ENCODE results near the gene CD82.

The CD82 gene

DNA sequence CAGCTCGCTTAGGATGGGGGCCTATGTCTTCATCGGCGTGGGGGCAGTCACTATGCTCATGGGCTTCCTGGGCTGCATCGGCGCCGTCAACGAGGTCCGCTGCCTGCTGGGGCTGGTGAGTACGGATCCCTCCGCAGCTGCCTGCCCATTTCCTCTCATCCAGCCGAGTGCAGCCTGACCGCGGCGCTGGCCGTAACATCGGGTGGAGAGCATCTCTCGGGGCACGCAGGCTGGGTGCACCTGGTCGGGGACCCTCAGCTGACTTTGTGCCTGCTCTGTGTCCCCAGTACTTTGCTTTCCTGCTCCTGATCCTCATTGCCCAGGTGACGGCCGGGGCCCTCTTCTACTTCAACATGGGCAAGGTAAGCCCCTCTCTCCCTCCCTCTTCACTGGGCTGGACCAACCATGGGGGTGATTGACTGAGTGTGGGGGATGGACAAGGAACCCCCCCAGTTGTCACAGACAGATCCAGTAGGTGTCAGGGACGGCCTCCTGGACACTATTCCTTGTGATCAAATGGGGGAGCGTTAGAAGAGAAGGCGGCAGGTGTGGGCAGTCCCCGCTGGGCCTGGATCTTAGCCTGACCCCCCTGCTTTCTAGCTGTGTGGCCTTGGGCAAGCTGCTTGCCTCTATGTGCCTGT lies 39.7 kb downstream of the CD82 start:
- DNase-seq = no peak

GRCh38 chr11:44605965-44606364 lies 40.5 kb downstream of the CD82 start:
- no peak for DNase-seq

GRCh38 chr11:44606472-44606871 lies 41.0 kb downstream of the CD82 start:
- peak; percentile 51 for DNase-seq

DNA sequence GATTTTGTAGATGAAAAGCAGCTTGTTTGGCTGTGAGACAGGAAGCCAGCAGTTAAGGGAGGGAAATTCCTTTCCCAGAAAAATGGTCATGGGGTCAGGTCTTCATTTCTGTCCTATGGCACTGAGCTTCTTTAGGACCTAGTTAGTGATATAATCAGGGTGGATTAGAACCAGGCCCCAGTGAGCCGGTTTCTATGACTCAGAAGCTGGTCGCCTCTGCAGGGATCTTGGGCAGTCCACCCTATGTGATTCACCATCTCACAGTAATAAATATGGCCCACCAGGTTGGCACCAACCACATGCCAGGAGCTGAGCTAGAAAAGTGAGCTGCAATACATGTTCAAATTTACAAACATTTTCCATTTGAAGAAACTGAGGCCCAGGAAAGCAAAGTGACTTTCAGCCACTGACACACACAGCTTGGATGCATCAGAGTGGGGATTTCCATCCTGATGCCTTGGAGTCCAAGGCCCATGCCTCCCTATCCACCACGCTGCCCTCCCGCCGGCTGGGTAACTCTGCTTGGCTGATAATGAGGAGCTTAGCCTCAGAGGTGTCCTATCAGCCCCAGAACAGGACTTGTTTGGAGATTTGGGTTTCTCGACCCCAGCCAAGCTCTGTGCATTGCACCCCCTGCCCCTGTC lies 42.0 kb downstream of the CD82 start:
- DNase-seq = no peak

DNA sequence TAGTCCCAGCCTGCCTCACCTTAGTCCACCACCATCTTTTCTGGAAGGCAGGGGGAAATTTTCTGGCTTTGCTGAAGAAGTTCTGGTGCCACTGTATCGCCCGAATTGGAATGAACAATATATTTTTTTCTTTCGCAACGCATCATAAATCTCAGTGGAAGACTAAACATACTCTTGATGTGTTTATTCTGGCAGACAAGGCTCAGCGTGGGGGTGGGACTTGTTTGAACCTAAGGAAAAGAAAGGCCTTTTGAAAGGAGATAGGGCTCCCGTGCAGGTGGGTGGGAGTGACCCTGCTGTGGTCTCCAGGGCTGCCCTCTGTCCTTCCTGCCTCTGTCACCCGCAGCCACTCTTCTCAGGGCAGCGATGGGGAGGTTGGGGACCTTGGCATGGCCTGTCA lies 42.5 kb downstream of the CD82 start:
- no peak for DNase-seq

DNA sequence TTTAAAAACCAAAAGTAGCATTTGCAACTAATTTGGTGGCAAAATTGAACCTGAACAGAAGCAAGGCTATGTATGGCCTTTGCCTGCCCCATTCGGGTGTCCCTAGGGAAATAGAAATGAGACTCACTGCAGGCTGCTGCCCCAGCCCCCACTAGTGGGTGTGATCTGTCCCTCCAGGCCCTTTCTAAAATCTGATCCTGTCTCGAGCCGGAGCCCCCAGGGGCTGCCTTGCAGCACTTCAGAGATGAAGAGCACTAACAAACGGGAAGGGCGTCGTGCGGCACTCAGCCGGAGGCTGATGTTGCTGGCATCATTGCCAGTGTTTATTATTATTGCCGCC lies 43.2 kb downstream of the CD82 start:
- peak; percentile 78 for DNase-seq

GRCh38 chr11:44608991-44609782 lies 43.7 kb downstream of the CD82 start:
- DNase-seq = peak; percentile 78

GRCh38 chr11:44609783-44610155 lies 44.3 kb downstream of the CD82 start:
- no peak for DNase-seq

- no peak for DNase-seq
Measured at GRCh38 chr11:44610186-44610955, 44.9 kb downstream of the CD82 start.

GRCh38 chr11:44611088-44611487 lies 45.6 kb downstream of the CD82 start:
- DNase-seq = no peak

DNA sequence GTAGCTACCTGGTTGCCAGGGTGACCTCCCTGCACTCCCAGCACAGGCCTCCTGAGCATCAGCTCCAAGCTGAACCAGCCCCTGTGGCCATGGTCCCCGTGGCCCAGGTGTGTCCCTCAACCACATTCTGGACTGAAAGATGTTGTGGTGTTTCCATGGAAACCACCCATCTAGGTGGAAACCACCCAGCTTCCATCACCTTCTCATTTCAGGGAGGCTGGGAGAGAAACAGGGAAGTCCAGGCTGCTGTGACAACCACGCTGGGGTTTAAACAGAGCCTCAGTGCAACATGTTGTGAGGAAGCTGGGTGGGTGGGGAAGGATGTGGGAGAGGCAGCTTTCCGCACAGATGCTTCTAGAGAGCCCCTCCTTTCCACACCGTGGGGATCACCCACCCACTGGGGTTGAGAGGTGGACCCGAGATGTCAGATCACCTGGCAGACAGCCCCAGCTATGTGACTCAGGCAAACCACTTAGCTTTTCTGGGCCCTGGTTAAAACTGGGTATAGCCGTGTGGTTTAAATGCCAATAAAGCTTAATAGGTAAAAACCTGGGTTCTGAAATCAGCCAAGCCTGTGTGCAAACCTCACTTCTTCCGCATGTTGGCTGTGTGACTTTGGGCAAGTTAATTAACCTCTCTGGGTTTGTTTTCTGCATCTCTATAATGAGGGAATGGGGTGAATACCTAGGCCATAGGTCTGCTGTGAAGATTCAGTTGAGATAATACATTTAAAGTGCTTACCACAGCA lies 46.4 kb downstream of the CD82 start:
- DNase-seq = no peak

DNA sequence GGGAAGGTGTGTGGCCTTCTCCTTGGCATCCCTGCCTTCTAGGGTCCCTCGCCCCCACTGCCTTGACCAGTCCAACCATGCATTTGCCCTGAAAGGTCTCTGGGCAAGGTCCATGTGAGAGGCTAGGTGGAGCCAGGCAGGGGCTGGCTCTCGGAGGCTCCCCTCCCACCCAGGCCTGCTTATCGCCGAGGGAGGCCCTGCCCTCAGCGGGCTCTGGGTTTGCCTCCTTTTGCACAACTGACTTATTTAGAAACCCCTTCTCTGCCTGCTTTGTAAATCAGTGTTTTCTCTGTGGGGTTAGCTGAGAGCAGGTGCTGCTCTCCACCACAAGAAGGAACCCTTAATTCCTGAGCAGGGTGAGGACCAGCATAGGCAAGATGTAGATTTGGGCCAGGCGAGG lies 47.7 kb downstream of the CD82 start:
- no peak for DNase-seq

GRCh38 chr11:44614281-44614775 lies 48.9 kb downstream of the CD82 start:
- DNase-seq = no peak

GRCh38 chr11:44615041-44615755 lies 49.7 kb downstream of the CD82 start:
- DNase-seq = no peak

GRCh38 chr11:44615913-44616791 lies 50.7 kb downstream of the CD82 start:
- no peak for DNase-seq

DNA sequence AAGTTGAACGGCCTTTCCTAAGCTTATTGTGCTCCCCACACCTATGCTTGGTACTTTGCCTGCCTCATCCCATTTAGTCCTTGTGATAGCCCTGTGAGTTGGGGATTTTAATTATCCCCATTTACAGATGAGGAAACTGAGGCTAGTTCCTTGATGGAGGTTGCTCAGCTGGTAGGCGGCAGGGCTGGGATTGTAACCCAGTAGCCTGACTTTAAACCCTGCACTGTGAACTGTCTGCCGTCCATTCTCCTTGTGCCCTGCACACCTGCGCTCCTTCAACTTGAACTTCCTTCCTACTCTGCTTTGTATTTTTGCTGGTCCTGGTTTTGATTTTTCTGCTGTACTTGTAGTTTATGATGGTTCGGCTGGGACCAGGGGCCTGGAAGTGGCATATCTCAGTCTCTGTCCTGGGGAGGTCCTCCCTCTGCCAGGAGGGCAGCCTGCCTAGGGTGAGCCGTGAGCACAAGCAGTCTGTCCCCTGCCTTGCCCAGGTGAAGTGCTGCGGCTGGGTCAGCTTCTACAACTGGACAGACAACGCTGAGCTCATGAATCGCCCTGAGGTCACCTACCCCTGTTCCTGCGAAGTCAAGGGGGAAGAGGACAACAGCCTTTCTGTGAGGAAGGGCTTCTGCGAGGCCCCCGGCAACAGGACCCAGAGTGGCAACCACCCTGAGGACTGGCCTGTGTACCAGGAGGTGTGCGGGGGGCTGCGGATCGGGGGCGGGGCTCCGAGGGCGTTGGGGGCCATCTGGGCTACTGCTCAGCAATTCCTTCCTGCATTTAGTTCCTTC lies 52.4 kb downstream of the CD82 start:
- no peak for DNase-seq

- DNase-seq = no peak
Measured at GRCh38 chr11:44618561-44619425, 53.3 kb downstream of the CD82 start.

- no peak for DNase-seq
Measured at GRCh38 chr11:44620328-44620725, 54.9 kb downstream of the CD82 start.

GRCh38 chr11:44621140-44621681 lies 55.7 kb downstream of the CD82 start:
- DNase-seq = peak; percentile 62

Measured in NCI-H2171 treated with DMSO at 0.1 percent for 48 hours (cell line).